Limb (tissue), 2 donors: ENCODE measurements around the gene BAAT.

Source experiments
- DNase-seq, 2 donors: peaks; one replicate each; pipeline ENCODE4 v3.0.0-alpha.2; 2016; ENCODE audit errors: extremely low spot score in 2 of 2

BAAT gene

GRCh38 chr9:101324245-101324804 lies 60.5 kb downstream of the BAAT start:
- no peak for DNase-seq

- DNase-seq: no peak
These were observed 61.7 kb downstream of the BAAT start for GRCh38 chr9:101323129-101323528.

GRCh38 chr9:101317735-101318134 lies 67.1 kb downstream of the BAAT start:
- DNase-seq: no peak

GRCh38 chr9:101315112-101315450 lies 69.7 kb downstream of the BAAT start:
- DNase-seq: no peak

- no peak for DNase-seq
These were observed 72.1 kb downstream of the BAAT start for GRCh38 chr9:101312661-101313060.

- peak in 1 of 2 donors; percentile 88 for DNase-seq
These were observed 72.9 kb downstream of the BAAT start for GRCh38 chr9:101311758-101312420.

- no peak for DNase-seq
These were observed 73.6 kb downstream of the BAAT start for GRCh38 chr9:101311191-101311590.
